Testis (tissue), 3 donors: ENCODE results near the gene ARPC2. TPM values are rescaled to one million over a fixed set of nuclear protein-coding genes. Genes with fewer than 3 reads are reported as not detected.

Source experiments
- DNase-seq: peaks from one replicate; pipeline ENCODE4 v3.0.0-alpha.2; 2019
- H3K27ac ChIP-seq, 2 donors: fragments of 200-600 bp; sonication (generic); one replicate each; pipeline ENCODE4 v1.5.1; 2019
- H3K27me3 ChIP-seq: fragments of 200-600 bp; sonication (generic); one replicate; pipeline ENCODE4 v1.5.1; 2019
- H3K36me3 ChIP-seq: fragments of 200-600 bp; sonication (generic); one replicate; pipeline ENCODE4 v1.5.1; 2017; ENCODE audit warnings: low read depth; ENCODE audit errors: missing control alignments
- H3K4me1 ChIP-seq: fragments of 200-600 bp; sonication (generic); one replicate; pipeline ENCODE4 v1.5.1; 2019
- H3K4me3 ChIP-seq, 2 donors: fragments of 200-600 bp; sonication (generic); one replicate each; pipeline ENCODE4 v1.5.1; 2017 to 2019
- H3K9me3 ChIP-seq: fragments of 200-600 bp; sonication (generic); one replicate; pipeline ENCODE4 v1.5.1; 2017
- CTCF ChIP-seq, 3 experiments: fragments of 450-650 bp in 2 of 3; fragments of 200-600 bp in 1 of 3; sonication (generic) in 1 of 3; IDR thresholded peaks; one replicate each; pipeline ENCODE4 v1.5.1; 2016 to 2019; ENCODE audit warnings: antibody characterized with exemption in 3 of 3, mild to moderate bottlenecking in 2 of 3, moderate library complexity in 1 of 3
- POLR2A ChIP-seq: fragments of 450-650 bp; IDR thresholded peaks from one replicate; pipeline ENCODE4 v1.6.1; 2017; ENCODE audit warnings: antibody characterized with exemption, mild to moderate bottlenecking, moderate library complexity
- WGBS, 2 donors: methylation state at CpG; one replicate each; pipeline ENCODE4 v1.1.5; 2018; 5-methylcytosine and 5-hydroxymethylcytosine counted together
- intact Hi-C: fragments of 100-400 bp; cut with DNase I; formaldehyde crosslinking; loops from one replicate; pipeline ENCODE4 v1.15.1; 2023; ENCODE audit warnings: low total_unique reads
- polyA plus RNA-seq: library from polyadenylated mRNA; stranded (reverse); fragments of 350-450 nt; fragmentation: Illumina TruSeq; extraction: RNeasy Lipid Tissue Mini Kit (QIAGEN cat#74804); gene quantifications from one replicate; pipeline ENCODE4 v1.2.3, GENCODE V29; 2014; ENCODE audit warnings: low read depth, low replicate concordance; ENCODE audit not compliant: insufficient read depth
- total RNA-seq, 2 donors: library from RNA; depleted of rRNA; stranded (reverse); fragments of >200 nt; gene quantifications; one replicate each; pipeline ENCODE4 v1.2.3, GENCODE V29; 2016

Gene ARPC2
- total and polyA plus RNA-seq, 3 donors from 2014 or later, result 255 to 338 (median 271) TPM

GRCh38 chr2:218290316-218291261 lies 73.6 kb downstream of the ARPC2 start:
- Histone ChIP-seq H3K4me1 (peaks cover 55% of the 10 kb centered on the region), H3K27me3 (no peaks in the 10 kb centered on the region), H3K27ac (peak overlapping the region; percentile 88 to 96), H3K9me3 (no peaks in the 10 kb centered on the region), H3K4me3 (peak overlapping the region in 1 of 2 donors; percentile 98), H3K36me3 (no peaks in the 10 kb centered on the region)
- WGBS, 2 donors, result 52 to 54% methylated on average over 11 to 12 of the region's 12 CpGs
- TF ChIP-seq CTCF (IDR thresholded peaks at IDR 0.05) (no peak), POLR2A (no peak)
- DNase-seq, result no peak
- intact Hi-C loops, result loop anchor here (5.0 kb wide), 1 partner anchor 107 kb away; the partner anchor contains the start of gene CTDSP1

GRCh38 chr2:218291318-218292047 lies 74.5 kb downstream of the ARPC2 start:
- intact Hi-C loops, result loop anchor here (5.0 kb wide), 1 partner anchor 106 kb away; the partner anchor contains the start of gene CTDSP1
- no peak for DNase-seq

GRCh38 chr2:218292048-218293014 lies 75.3 kb downstream of the ARPC2 start, which contains the start of gene TMBIM1:
TSS of gene TMBIM1 (minus strand) at chr2:218292503. CDS start at chr2:218282141, 10,362 bp downstream.
- Histone ChIP-seq H3K36me3 (no peaks in the 10 kb centered on the region), H3K4me1 (peaks cover 38% of the 10 kb centered on the region), H3K4me3 (peak within 1 kb of the TSS; percentile 81 to 98), H3K27ac (peak within 1 kb of the TSS; percentile 88 to 96), H3K9me3 (no peaks in the 10 kb centered on the region), H3K27me3 (no peaks in the 10 kb centered on the region)
- WGBS, 2 donors, result 4 to 20% methylated on average over 9 to 47 of the region's 63 CpGs
- TF ChIP-seq CTCF (IDR thresholded peaks at IDR 0.05), result peak; percentile 87 to 93 (median 90)
- TF ChIP-seq POLR2A, result peak; percentile 62
- intact Hi-C loops, result loop anchor here (5.0 kb wide), 1 partner anchor 105 kb away; the partner anchor contains the start of gene CTDSP1
- peak; percentile 85 for DNase-seq

More at GRCh38 chr2:218291318-218292047, 74.5 kb downstream of the ARPC2 start:
- Histone ChIP-seq H3K27ac (peak overlapping the region; percentile 88 to 96), H3K4me3 (peak overlapping the region; percentile 81 to 98), H3K36me3 (no peaks in the 10 kb centered on the region), H3K9me3 (no peaks in the 10 kb centered on the region), H3K4me1 (peaks cover 46% of the 10 kb centered on the region), H3K27me3 (no peaks in the 10 kb centered on the region)
- 25 to 27% methylated on average over 12 of the region's 12 CpGs for WGBS, 2 donors
- no peak for TF ChIP-seq POLR2A
- no peak for TF ChIP-seq CTCF (IDR thresholded peaks at IDR 0.05)
